Calu3 (cell line): ENCODE results near the gene MTERF4. TPM values are rescaled to one million over a fixed set of nuclear protein-coding genes. Genes with fewer than 3 reads are reported as not detected.

Experiments
- total RNA-seq: library from RNA; stranded (reverse); gene quantifications from 2 replicates; pipeline ENCODE4 v1.2.3, GENCODE V29; 2022

Gene MTERF4
- total RNA-seq, 1 experiment from 2014 or later, result 33.6 TPM

Other genes with a start within 250 kb of the MTERF4 start
- not detected in 2 replicates for gene AGXT, start 233.5 kb downstream of the MTERF4 start, total RNA-seq
- 2.8 and 3.0 TPM in 2 replicates for gene MAB21L4, start 206.1 kb downstream of the MTERF4 start, total RNA-seq
- not detected in 2 replicates for gene CROCC2, start 196.0 kb downstream of the MTERF4 start, total RNA-seq
- 0.76 and 0.86 TPM in 2 replicates for gene SNED1, start 103.7 kb downstream of the MTERF4 start, total RNA-seq
- gene PASK, start 47.2 kb upstream of the MTERF4 start, total RNA-seq, result 53.3 and 69.3 TPM in 2 replicates
- 65.4 and 65.5 TPM in 2 replicates for gene PPP1R7, start 48.2 kb upstream of the MTERF4 start, total RNA-seq
- gene ANO7, start 86.4 kb upstream of the MTERF4 start, total RNA-seq, result 7.7 and 8.0 TPM in 2 replicates
- 429 and 493 TPM in 2 replicates for gene HDLBP, start 213.4 kb upstream of the MTERF4 start, total RNA-seq
- 413 and 445 TPM in 2 replicates for gene SEPTIN2, start 213.6 kb upstream of the MTERF4 start, total RNA-seq